GM23338 (cell line): ENCODE measurements around the gene RXRA. TPM values are rescaled to one million over a fixed set of nuclear protein-coding genes. Genes with fewer than 3 reads are reported as not detected.

Experiments used
- ATAC-seq: fragments of 200-7000 bp; cut with Tn5 transposase; 3 replicates; pipeline ENCODE4 v1.9.1; 2020
- DNase-seq: peaks from one replicate; pipeline ENCODE4 v3.0.0-alpha.2; 2015; ENCODE audit warnings: low spot score
- H2AFZ ChIP-seq: fragments of 200-600 bp; sonication (generic); 2 replicates; pipeline ENCODE4 v1.8.0; 2016; ENCODE audit warnings: antibody characterized with exemption, mild to moderate bottlenecking, moderate library complexity
- H3F3A ChIP-seq: fragments of 200-600 bp; sonication (generic); replicated peaks from 2 replicates; pipeline ENCODE4 v1.8.0; 2017; ENCODE audit warnings: antibody characterized with exemption, mixed run types, low read depth
- H3K27ac ChIP-seq: fragments of 200-600 bp; sonication (generic); 2 replicates; pipeline ENCODE4 v1.6.1; 2016; ENCODE audit warnings: low read depth
- H3K27me3 ChIP-seq: fragments of 200-600 bp; sonication (generic); 2 replicates; pipeline ENCODE4 v1.8.0; 2016; ENCODE audit warnings: mild to moderate bottlenecking, mixed run types, moderate library complexity; ENCODE audit not compliant: insufficient read depth
- H3K36me3 ChIP-seq: fragments of 200-600 bp; sonication (generic); 2 replicates; pipeline ENCODE4 v1.8.0; 2016; ENCODE audit warnings: mild to moderate bottlenecking; ENCODE audit not compliant: insufficient read depth
- H3K4me1 ChIP-seq: fragments of 200-600 bp; sonication (generic); 2 replicates; pipeline ENCODE4 v1.8.0; 2016; ENCODE audit warnings: mild to moderate bottlenecking, moderate library complexity; ENCODE audit not compliant: insufficient read depth
- H3K4me2 ChIP-seq: fragments of 200-600 bp; sonication (generic); 2 replicates; pipeline ENCODE4 v1.7.1; 2017; ENCODE audit warnings: mixed run types
- H3K4me3 ChIP-seq: fragments of 200-600 bp; sonication (generic); 2 replicates; pipeline ENCODE4 v1.6.1; 2016; ENCODE audit warnings: mixed run types
- H3K79me2 ChIP-seq: fragments of 200-600 bp; sonication (generic); replicated peaks from 2 replicates; pipeline ENCODE4 v1.8.0; 2017; ENCODE audit warnings: mild to moderate bottlenecking; ENCODE audit not compliant: insufficient read depth
- H3K9me2 ChIP-seq: fragments of 200-600 bp; sonication (generic); 2 replicates; pipeline ENCODE4 v1.8.0; 2017; ENCODE audit not compliant: insufficient read depth
- H4K20me1 ChIP-seq: fragments of 200-600 bp; sonication (generic); replicated peaks from 2 replicates; pipeline ENCODE4 v1.8.0; 2017; ENCODE audit warnings: mild to moderate bottlenecking; ENCODE audit not compliant: insufficient read depth
- H3K27ac Mint-ChIP-seq: 2 replicates; pipeline ENCODE4 v1.8.0; 2020; ENCODE audit warnings: inconsistent platforms, mild to moderate bottlenecking, moderate library complexity, mixed read lengths
- H3K27me3 Mint-ChIP-seq: 3 replicates; pipeline ENCODE4 v1.8.0; 2022; ENCODE audit warnings: low read depth, mild to moderate bottlenecking, moderate library complexity, mixed read lengths, inconsistent platforms; ENCODE audit not compliant: insufficient read depth, poor library complexity
- H3K36me3 Mint-ChIP-seq: 3 replicates; pipeline ENCODE4 v1.8.0; 2021; ENCODE audit warnings: low read depth, mild to moderate bottlenecking, inconsistent platforms, moderate library complexity, mixed read lengths
- H3K4me1 Mint-ChIP-seq: 3 replicates; pipeline ENCODE4 v1.8.0; 2020; ENCODE audit warnings: mild to moderate bottlenecking, inconsistent platforms, mixed read lengths
- H3K4me3 Mint-ChIP-seq: 3 replicates; pipeline ENCODE4 v1.8.0; 2021; ENCODE audit warnings: moderate library complexity, mild to moderate bottlenecking, inconsistent platforms, mixed read lengths
- H3K9me3 Mint-ChIP-seq: 3 replicates; pipeline ENCODE4 v1.8.0; 2020; ENCODE audit warnings: moderate library complexity, mild to moderate bottlenecking, inconsistent platforms, mixed read lengths
- CREB1 ChIP-seq: fragments of 250-450 bp; sonication (Bioruptor Pico); IDR thresholded peaks from 2 replicates; pipeline ENCODE4 v1.5.0; 2020; ENCODE audit warnings: low read depth, mild to moderate bottlenecking, moderate library complexity
- ETS1 ChIP-seq: IDR thresholded peaks from 2 replicates; pipeline ENCODE4 v1.6.1; 2016; ENCODE audit warnings: antibody characterized with exemption
- EZH2phosphoT487 ChIP-seq: fragments of 200-600 bp; sonication (generic); IDR thresholded peaks from one replicate; pipeline ENCODE4 v1.8.1; 2018; ENCODE audit warnings: antibody characterized with exemption; ENCODE audit not compliant: unreplicated experiment
- JUNB ChIP-seq: IDR thresholded peaks from one replicate; pipeline ENCODE4 v1.6.1; 2016; ENCODE audit warnings: antibody characterized with exemption; ENCODE audit not compliant: unreplicated experiment
- ZNF114 ChIP-seq: fragments of 250-450 bp; sonication (Bioruptor Pico); IDR thresholded peaks from 2 replicates; pipeline ENCODE4 v1.5.0; 2020; ENCODE audit warnings: mild to moderate bottlenecking, moderate library complexity
- ZNF331 ChIP-seq: fragments of 250-450 bp; sonication (Bioruptor Pico); IDR thresholded peaks from 2 replicates; pipeline ENCODE4 v1.5.0; 2020; ENCODE audit warnings: low read depth, mild to moderate bottlenecking, moderate library complexity
- polyA plus RNA-seq: library from polyadenylated mRNA; unstranded; fragments of >200 nt; fragmentation: Nextera tagmentation; extraction: Ambion mirVana; gene quantifications from 2 replicates; pipeline ENCODE4 v1.2.1, GENCODE V29; 2016
- total RNA-seq: library from RNA; depleted of rRNA; stranded (reverse); fragments of >200 nt; shearing (Covaris generic); gene quantifications from 2 replicates; pipeline ENCODE4 v1.2.3, GENCODE V29; 2014
- TF ChIP-seq, protein P1 (sequence below), 2 experiments: fragments of 200-600 bp in 1 of 2; sonication (generic) in 1 of 2; conservative IDR thresholded peaks; 2 replicates each; pipeline versions ENCODE4 v1.5.1 to v1.6.1; 2016 to 2017; ENCODE audit warnings: antibody characterized with exemption in 2 of 2, low read depth in 2 of 2, mild to moderate bottlenecking in 2 of 2, moderate library complexity in 1 of 2
- TF ChIP-seq, protein P2 (sequence below): IDR thresholded peaks from one replicate; pipeline ENCODE4 v1.6.1; 2018; ENCODE audit warnings: antibody characterized with exemption; ENCODE audit not compliant: unreplicated experiment

RXRA gene
- total and polyA plus RNA-seq, 2 experiments from 2014 or later: 4.9 to 17.9 TPM

DNA sequence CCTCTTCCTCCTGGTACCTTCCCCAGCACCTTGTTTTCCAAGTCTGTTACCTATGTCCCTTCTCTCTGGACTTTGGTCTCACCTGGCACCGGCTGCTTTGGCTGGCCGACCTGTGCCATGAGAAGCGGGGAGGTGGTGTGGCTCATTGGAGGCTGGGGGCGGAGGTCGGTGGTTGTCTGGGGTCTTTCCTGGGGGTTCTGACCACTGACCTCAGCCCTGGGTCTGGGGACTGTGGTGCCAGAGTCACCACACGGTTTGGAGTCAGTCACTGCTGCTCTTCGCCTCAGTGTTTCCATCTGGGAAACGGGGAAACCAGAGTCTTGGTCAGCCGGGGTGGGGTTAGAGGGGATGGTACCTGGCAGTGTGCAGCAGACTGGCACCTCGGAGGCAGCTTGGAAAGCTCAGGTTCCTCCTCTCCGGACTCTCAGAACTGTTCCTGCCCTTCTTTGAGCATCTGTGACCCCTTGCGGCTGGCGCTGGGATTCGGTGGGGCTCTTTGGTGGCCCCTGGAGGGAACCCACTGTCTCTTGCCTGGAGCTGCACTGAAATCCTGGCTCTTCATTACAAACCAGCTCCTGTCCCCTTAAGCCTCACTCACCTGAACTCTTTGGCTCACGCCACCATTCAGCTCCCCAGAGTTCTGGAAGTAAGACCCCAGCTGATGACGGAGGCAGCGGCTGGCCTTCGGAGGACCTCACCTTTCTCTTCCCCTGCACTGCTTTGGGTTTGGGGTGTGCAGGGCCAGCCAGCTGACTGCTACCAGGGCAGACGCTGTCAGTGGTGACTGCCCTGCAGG, 4.1 kb upstream of the RXRA start:
- Histone ChIP-seq H3K79me2 (0 out of 2 replicates have a peak, but pooled peaks cover under 1% of the 10 kb centered on the region), H3K27ac (no peak overlapping the region), H3K27me3 (peaks cover 3% of the 10 kb centered on the region; the same call in 1 of the 2 replicates), H3K4me3 (no peak overlapping the region), H4K20me1 (peaks cover under 1% of the 10 kb centered on the region; the same call in 1 of the 2 replicates), H3F3A (0 out of 2 replicates have a peak, but pooled peaks cover 5% of the 10 kb centered on the region), H3K4me1 (peaks cover 11% of the 10 kb centered on the region), H3K4me2 (no peak overlapping the region), H3K36me3 (no peaks in the 10 kb centered on the region), H2AFZ (no peak overlapping the region), H3K9me2 (no peaks in the 10 kb centered on the region)
- Mint-ChIP-seq H3K36me3 (no peaks in the 10 kb centered on the region), H3K4me3 (no peak overlapping the region), H3K4me1 (peaks cover 38% of the 10 kb centered on the region), H3K27me3 (peaks cover 8% of the 10 kb centered on the region), H3K9me3 (no peaks in the 10 kb centered on the region), H3K27ac (no peak overlapping the region)
- TF ChIP-seq CREB1 (CRISPR knock-in tag) (no peak), ZNF114 (CRISPR knock-in tag) (no peak), EZH2phosphoT487 (no peak), ZNF331 (CRISPR knock-in tag) (no peak), JUNB (no peak), ETS1 (no peak)
- TF ChIP-seq, protein P1, sequence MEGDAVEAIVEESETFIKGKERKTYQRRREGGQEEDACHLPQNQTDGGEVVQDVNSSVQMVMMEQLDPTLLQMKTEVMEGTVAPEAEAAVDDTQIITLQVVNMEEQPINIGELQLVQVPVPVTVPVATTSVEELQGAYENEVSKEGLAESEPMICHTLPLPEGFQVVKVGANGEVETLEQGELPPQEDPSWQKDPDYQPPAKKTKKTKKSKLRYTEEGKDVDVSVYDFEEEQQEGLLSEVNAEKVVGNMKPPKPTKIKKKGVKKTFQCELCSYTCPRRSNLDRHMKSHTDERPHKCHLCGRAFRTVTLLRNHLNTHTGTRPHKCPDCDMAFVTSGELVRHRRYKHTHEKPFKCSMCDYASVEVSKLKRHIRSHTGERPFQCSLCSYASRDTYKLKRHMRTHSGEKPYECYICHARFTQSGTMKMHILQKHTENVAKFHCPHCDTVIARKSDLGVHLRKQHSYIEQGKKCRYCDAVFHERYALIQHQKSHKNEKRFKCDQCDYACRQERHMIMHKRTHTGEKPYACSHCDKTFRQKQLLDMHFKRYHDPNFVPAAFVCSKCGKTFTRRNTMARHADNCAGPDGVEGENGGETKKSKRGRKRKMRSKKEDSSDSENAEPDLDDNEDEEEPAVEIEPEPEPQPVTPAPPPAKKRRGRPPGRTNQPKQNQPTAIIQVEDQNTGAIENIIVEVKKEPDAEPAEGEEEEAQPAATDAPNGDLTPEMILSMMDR (conservative IDR thresholded peaks at IDR 0.05; ENCODE audit: low read depth in 2 of 2): no peak
- DNase-seq: no peak
- no peak for ATAC-seq

GRCh38 chr9:134322781-134323241, 3.4 kb upstream of the RXRA start:
- ATAC-seq (no peak), DNase-seq (no peak)
- Histone ChIP-seq H3K36me3 (no peaks in the 10 kb centered on the region), H3F3A (0 out of 2 replicates have a peak, but pooled peaks cover 5% of the 10 kb centered on the region), H3K4me2 (no peak overlapping the region), H3K4me3 (no peak overlapping the region), H4K20me1 (peaks cover 7% of the 10 kb centered on the region; the same call in 1 of the 2 replicates), H3K27me3 (peaks cover 3% of the 10 kb centered on the region; the same call in 1 of the 2 replicates), H2AFZ (no peak overlapping the region), H3K79me2 (peaks cover 7% of the 10 kb centered on the region), H3K9me2 (no peaks in the 10 kb centered on the region), H3K4me1 (peaks cover 11% of the 10 kb centered on the region), H3K27ac (no peak overlapping the region)
- no peak overlapping the region for H3K27ac Mint-ChIP-seq
- peaks cover 38% of the 10 kb centered on the region for H3K4me1 Mint-ChIP-seq
- H3K9me3 Mint-ChIP-seq: no peaks in the 10 kb centered on the region
- TF ChIP-seq JUNB (no peak), CREB1 (CRISPR knock-in tag) (no peak), ETS1 (no peak)
- TF ChIP-seq, protein P1 (conservative IDR thresholded peaks at IDR 0.05; ENCODE audit: low read depth in 2 of 2): no peak
- TF ChIP-seq, protein P2, sequence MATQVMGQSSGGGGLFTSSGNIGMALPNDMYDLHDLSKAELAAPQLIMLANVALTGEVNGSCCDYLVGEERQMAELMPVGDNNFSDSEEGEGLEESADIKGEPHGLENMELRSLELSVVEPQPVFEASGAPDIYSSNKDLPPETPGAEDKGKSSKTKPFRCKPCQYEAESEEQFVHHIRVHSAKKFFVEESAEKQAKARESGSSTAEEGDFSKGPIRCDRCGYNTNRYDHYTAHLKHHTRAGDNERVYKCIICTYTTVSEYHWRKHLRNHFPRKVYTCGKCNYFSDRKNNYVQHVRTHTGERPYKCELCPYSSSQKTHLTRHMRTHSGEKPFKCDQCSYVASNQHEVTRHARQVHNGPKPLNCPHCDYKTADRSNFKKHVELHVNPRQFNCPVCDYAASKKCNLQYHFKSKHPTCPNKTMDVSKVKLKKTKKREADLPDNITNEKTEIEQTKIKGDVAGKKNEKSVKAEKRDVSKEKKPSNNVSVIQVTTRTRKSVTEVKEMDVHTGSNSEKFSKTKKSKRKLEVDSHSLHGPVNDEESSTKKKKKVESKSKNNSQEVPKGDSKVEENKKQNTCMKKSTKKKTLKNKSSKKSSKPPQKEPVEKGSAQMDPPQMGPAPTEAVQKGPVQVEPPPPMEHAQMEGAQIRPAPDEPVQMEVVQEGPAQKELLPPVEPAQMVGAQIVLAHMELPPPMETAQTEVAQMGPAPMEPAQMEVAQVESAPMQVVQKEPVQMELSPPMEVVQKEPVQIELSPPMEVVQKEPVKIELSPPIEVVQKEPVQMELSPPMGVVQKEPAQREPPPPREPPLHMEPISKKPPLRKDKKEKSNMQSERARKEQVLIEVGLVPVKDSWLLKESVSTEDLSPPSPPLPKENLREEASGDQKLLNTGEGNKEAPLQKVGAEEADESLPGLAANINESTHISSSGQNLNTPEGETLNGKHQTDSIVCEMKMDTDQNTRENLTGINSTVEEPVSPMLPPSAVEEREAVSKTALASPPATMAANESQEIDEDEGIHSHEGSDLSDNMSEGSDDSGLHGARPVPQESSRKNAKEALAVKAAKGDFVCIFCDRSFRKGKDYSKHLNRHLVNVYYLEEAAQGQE: no peak
- peaks cover 8% of the 10 kb centered on the region for H3K27me3 Mint-ChIP-seq
- no peak overlapping the region for H3K4me3 Mint-ChIP-seq
- H3K36me3 Mint-ChIP-seq: no peaks in the 10 kb centered on the region
